K562 (cell line): Measurements from ENCODE around the gene SLC25A34.

ENCODE experiments used
- CHCHD3 ChIP-seq: fragments of 250-450 bp; sonication (Bioruptor Pico); IDR thresholded peaks from 2 replicates; pipeline ENCODE4 v2.1.2; 2022; ENCODE audit warnings: mild to moderate bottlenecking
- ELF4 ChIP-seq: fragments of 450-650 bp; formaldehyde crosslinking; IDR thresholded peaks from 2 replicates; pipeline ENCODE4 v1.4.0; 2022; ENCODE audit warnings: missing genetic modification characterization
- KAT7 ChIP-seq: sonication (generic); formaldehyde crosslinking; IDR thresholded peaks from 2 replicates; pipeline ENCODE4 v1.8.0; 2022; ENCODE audit warnings: missing genetic modification reagents, mild to moderate bottlenecking, borderline replicate concordance
- MCM3 ChIP-seq: fragments of 450-650 bp; IDR thresholded peaks from 2 replicates; pipeline ENCODE4 v1.6.1; 2016
- POLR2AphosphoS5 ChIP-seq: IDR thresholded peaks from 2 replicates; pipeline ENCODE4 v1.6.1; 2011; ENCODE audit warnings: mild to moderate bottlenecking, low read depth, low read length, moderate library complexity; ENCODE audit not compliant: control insufficient read depth, insufficient read depth
- RFX5 ChIP-seq: IDR thresholded peaks from 2 replicates; pipeline ENCODE4 v1.6.1; 2011; ENCODE audit warnings: low read depth, mild to moderate bottlenecking, improper control_type of control experiment, low read length
- RHOXF2B ChIP-seq: fragments of 250-450 bp; sonication (Bioruptor Pico); conservative IDR thresholded peaks from 2 replicates; pipeline ENCODE4 v1.5.1; 2021
- SPI1 ChIP-seq: IDR thresholded peaks from 2 replicates; pipeline ENCODE4 v1.6.1; 2011; ENCODE audit warnings: low read depth, low read length, control low read depth, borderline replicate concordance
- ZFX ChIP-seq: sonication (generic); formaldehyde crosslinking; IDR thresholded peaks from 2 replicates; pipeline ENCODE4 v1.8.0; 2022; ENCODE audit warnings: mild to moderate bottlenecking, missing genetic modification reagents, moderate library complexity
- ZNF24 ChIP-seq: fragments of 450-650 bp; IDR thresholded peaks from 2 replicates; pipeline ENCODE4 v1.6.1; 2016
- TF ChIP-seq, protein P1 (sequence below), 3 experiments: IDR thresholded peaks in 2 of 3; conservative IDR thresholded peaks in 1 of 3; 2 replicates each; pipeline ENCODE4 v1.5.1; 2011 to 2012; ENCODE audit warnings: low read length in 3 of 3, mild to moderate bottlenecking in 3 of 3, control low read depth in 2 of 3, improper control_type of control experiment in 1 of 3, inconsistent platforms in 1 of 3, low read depth in 1 of 3, mixed read lengths in 1 of 3, moderate library complexity in 1 of 3; ENCODE audit not compliant: insufficient read depth in 2 of 3
- TF ChIP-seq, protein P2 (sequence below): fragments of 250-450 bp; sonication (Bioruptor Pico); IDR thresholded peaks from 2 replicates; pipeline ENCODE4 v1.8.0; 2021; ENCODE audit warnings: moderate library complexity, mild to moderate bottlenecking, inconsistent platforms
- TF ChIP-seq, protein P3 (sequence below), 2 experiments: fragments of 450-650 bp; IDR thresholded peaks; 2 replicates each; pipeline ENCODE4 v1.6.1; 2016

DNA sequence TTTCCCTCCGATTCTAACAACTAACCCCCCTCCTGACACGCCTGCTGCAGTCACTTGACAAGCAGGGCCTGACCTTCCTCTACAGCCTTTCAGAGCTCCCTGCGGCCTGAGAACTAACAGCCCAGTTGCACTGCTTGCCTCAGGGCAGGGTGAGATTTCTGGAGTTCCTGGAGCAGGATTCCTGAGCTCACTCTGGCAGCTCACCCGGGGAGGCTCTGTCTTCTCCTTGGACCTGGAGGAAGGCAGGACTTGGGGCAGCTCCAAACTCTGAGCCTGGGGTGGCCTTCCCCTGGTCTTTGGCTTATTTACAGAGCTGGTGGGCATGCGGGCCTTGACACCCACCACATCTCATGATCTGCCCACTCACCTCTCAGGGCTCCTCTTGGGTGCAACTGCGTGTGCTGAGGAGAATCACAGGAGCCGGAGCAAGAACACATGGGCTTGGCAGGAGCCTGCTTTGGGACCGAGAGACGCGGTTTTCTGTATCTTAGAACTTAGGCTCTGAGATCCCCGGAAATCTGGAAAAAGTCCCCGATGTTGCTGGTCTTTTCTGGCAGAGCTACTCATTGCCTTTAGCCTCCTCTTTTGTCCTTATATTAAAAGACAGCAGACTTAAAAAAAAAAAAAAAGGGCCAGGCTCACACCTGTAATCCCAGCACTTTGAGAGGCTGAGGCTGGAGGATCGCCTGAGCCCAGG is 13.1 kb upstream of the SLC25A34 start:
- TF ChIP-seq ZNF24 (no peak), CHCHD3 (CRISPR knock-in tag) (no peak), RFX5 (no peak), MCM3 (no peak), ZFX (CRISPR knock-in tag) (no peak), POLR2AphosphoS5 (no peak), RHOXF2B (CRISPR knock-in tag) (no peak), ELF4 (CRISPR knock-in tag) (no peak), SPI1 (no peak), KAT7 (CRISPR knock-in tag) (no peak)
- TF ChIP-seq, protein P1, sequence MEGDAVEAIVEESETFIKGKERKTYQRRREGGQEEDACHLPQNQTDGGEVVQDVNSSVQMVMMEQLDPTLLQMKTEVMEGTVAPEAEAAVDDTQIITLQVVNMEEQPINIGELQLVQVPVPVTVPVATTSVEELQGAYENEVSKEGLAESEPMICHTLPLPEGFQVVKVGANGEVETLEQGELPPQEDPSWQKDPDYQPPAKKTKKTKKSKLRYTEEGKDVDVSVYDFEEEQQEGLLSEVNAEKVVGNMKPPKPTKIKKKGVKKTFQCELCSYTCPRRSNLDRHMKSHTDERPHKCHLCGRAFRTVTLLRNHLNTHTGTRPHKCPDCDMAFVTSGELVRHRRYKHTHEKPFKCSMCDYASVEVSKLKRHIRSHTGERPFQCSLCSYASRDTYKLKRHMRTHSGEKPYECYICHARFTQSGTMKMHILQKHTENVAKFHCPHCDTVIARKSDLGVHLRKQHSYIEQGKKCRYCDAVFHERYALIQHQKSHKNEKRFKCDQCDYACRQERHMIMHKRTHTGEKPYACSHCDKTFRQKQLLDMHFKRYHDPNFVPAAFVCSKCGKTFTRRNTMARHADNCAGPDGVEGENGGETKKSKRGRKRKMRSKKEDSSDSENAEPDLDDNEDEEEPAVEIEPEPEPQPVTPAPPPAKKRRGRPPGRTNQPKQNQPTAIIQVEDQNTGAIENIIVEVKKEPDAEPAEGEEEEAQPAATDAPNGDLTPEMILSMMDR (IDR thresholded peaks at IDR 0.05 in 2 of 3, conservative IDR thresholded peaks at IDR 0.05 in 1 of 3; ENCODE audit: insufficient read depth in 2 of 3, low read depth in 1 of 3, low read length in 3 of 3) = no peak
- TF ChIP-seq, protein P2, sequence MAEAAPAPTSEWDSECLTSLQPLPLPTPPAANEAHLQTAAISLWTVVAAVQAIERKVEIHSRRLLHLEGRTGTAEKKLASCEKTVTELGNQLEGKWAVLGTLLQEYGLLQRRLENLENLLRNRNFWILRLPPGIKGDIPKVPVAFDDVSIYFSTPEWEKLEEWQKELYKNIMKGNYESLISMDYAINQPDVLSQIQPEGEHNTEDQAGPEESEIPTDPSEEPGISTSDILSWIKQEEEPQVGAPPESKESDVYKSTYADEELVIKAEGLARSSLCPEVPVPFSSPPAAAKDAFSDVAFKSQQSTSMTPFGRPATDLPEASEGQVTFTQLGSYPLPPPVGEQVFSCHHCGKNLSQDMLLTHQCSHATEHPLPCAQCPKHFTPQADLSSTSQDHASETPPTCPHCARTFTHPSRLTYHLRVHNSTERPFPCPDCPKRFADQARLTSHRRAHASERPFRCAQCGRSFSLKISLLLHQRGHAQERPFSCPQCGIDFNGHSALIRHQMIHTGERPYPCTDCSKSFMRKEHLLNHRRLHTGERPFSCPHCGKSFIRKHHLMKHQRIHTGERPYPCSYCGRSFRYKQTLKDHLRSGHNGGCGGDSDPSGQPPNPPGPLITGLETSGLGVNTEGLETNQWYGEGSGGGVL (CRISPR knock-in tag) = no peak
- TF ChIP-seq, protein P3, sequence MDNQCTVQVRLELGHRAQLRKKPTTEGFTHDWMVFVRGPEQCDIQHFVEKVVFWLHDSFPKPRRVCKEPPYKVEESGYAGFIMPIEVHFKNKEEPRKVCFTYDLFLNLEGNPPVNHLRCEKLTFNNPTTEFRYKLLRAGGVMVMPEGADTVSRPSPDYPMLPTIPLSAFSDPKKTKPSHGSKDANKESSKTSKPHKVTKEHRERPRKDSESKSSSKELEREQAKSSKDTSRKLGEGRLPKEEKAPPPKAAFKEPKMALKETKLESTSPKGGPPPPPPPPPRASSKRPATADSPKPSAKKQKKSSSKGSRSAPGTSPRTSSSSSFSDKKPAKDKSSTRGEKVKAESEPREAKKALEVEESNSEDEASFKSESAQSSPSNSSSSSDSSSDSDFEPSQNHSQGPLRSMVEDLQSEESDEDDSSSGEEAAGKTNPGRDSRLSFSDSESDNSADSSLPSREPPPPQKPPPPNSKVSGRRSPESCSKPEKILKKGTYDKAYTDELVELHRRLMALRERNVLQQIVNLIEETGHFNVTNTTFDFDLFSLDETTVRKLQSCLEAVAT (IDR thresholded peaks at IDR 0.05) = no peak
